GM19372 (cell line): ENCODE measurements around the gene IFNL1.
"Not testable (repeated sequence)": the region's sequence is repeated elsewhere in the genome, so short reads cannot be mapped to it uniquely, and the experiment has no call there.

ENCODE experiments used
- ATAC-seq: cut with Tn5 transposase; IDR thresholded peaks from one replicate; pipeline ENCODE4 v1.9.1; 2021; ENCODE audit warnings: mild to moderate bottlenecking, low read depth, moderate library complexity; ENCODE audit not compliant: unreplicated experiment

IFNL1 gene

DNA sequence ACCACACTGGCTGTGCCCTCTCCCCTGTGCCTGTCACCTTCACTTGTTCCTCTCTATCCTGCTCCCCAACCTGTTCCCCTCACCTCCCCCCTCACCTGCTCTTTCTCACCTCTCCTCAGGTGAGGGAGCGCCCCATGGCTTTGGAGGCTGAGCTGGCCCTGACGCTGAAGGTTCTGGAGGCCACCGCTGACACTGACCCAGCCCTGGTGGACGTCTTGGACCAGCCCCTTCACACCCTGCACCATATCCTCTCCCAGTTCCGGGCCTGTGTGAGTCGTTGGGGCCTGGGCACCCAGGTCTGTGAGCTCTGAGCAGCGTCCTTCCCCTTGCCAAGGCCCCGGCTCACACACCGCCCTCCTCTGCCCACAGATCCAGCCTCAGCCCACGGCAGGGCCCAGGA is 26.8 kb upstream of the IFNL1 start:
- not testable (repeated sequence) for ATAC-seq

DNA sequence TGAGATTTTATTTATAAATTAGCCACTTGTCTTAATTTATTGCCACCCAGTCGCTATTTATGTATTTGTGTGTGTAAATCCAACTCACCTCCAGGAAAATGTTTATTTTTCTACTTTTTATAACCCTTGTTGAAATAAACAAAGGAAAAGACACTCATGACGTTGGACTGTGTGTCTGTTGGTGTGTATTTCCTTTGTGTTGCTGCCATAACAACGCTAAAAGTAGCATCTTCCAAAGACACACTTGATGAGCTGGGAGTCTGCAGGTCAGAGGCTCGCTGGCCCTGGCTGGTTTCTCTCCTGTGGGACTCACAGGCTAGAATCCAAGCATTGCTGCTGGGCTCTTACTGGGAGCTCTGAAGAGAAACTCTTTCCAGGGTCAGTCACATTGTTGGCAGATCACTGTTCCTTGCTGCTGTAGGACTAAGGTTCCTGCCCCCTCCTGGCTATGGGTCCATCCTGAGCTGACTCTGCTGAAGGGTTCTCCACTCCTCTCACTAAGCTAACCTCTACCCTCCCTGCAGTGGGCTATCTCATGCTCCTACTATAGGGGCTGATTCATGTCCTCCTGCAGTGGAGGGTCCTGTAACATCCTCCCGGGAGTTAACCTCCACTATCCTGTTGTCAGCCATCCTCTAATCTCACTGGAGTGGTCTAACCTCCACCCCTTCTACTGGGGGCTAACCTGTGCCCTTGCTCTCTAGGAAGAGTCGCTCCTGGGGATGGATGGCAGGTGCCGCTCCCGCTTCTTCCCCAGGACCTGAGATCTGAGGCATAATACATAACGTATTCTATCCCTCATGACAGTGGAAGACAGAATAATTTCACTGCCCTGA is 26.0 kb upstream of the IFNL1 start:
- no peak for ATAC-seq

DNA sequence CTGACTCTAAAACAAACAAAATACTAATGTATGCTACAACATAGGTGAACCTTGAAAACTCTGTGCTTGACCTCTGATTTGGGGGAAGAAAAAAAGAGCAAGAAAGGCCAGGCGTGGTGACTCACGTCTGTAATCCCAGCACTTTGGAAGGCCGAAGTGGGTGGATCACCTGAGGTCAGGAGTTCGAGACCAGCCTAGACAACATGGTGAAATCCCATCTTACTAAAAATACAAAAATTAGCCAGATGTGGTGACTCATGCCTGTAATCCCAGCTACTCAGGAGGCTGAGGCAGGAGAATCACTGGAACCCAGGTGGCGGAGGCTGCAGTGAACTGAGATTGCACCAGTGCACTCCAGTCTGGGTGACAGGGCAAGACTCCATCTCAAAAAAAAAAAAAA is 22.3 kb upstream of the IFNL1 start:
- ATAC-seq = not testable (repeated sequence)

DNA sequence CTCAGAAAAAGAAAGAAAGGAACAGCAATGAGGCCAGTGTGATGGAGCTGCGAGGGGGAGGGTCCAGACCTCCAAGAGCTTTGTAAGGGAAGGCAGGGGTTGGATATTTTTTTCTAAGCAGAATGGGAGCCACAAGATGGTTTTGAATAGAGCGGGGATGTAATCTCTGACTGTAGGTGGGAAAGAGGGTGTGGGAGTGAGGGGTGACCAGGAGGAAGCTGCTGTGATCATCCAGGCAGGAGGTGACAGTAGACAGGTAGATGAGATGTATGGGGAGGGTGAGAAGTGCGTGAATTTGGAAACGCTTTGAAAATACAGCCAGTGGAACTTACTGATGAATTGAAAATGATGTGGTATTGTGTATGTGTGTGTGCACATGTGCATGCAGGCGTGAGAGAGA is 20.6 kb upstream of the IFNL1 start:
- ATAC-seq = no peak

DNA sequence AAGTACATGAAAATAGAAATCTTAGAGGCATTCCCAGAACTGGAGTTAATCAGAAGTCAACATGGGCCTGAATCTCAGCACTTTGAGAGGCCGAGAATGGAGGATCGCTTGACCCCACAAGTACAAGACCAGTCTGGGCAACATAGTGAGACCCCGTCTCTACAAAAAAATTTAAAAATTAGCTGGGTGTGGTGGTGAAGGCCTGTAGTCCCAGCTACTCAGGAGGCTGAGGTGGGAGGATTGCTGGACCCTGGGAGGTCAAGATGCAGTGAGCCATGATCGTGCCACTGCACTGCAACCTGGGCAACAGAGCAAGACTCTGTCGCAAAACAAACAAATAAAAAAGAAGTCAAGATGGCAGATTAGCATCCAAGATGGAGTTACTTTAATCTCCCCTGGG is 19.5 kb upstream of the IFNL1 start:
- no peak for ATAC-seq

DNA sequence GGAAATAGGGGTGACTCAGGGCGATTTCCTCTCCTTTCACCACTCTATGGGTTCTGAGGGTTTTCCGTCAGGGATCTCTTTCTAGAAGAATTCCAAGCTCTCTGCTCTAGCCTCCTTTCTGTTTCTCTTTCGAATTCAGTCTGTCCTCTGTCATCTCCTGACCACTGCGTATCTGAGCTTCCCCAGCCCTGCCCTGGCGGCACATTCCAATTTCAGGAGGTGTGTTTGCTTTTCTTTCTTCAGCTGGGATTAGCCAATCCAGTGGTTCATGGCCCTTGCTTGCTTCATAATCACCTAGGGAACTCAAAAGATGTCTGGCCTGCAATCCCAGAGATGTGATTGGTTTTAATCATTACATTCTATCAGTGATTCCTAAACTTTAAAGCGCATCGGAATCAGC is 18.6 kb upstream of the IFNL1 start:
- ATAC-seq = no peak

DNA sequence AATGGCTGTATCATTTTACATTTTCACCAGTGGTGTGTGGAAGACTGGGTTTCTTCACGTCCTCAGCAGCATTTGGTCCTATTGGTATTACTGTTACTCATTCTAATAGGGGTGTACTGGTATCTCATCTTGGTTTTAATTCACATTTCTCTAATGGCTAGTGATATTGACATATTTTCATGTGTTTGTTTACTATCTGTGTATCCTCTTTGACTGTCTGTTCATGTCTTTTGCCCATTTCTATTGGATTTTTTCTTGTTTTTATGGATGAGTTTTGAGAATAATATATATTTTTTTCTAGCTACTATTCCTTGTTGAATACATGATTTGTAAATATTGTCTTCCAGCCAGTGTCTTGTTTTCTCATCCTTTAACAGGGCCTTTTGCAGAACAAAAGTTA is 14.2 kb upstream of the IFNL1 start:
- ATAC-seq = no peak

DNA sequence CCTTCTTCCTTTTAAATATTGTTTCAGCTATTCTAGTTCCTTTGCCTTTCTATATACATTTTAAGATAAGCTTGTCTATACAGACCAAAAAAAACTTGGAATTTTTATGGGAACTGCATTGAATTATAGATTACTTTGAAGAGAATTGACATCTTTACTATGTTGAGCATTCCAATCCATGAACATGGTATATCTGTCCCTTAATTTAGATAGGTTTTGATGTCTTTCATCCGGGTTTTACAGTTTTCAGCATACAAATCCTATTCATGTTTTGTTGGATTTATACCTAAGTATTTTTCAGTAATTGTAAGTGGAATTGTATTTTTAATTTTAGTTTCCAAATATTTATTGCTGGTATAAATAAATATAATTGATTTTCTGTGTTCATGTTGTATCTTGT is 12.2 kb upstream of the IFNL1 start:
- no peak for ATAC-seq

- ATAC-seq = no peak
Observed at GRCh38 chr19:39293394-39293793, 2.8 kb upstream of the IFNL1 start.

GRCh38 chr19:39296906-39297305 is 699 bp downstream of the IFNL1 start:
- ATAC-seq = no peak

- ATAC-seq = no peak
Observed at GRCh38 chr19:39297931-39298634, 1.9 kb downstream of the IFNL1 start.

DNA sequence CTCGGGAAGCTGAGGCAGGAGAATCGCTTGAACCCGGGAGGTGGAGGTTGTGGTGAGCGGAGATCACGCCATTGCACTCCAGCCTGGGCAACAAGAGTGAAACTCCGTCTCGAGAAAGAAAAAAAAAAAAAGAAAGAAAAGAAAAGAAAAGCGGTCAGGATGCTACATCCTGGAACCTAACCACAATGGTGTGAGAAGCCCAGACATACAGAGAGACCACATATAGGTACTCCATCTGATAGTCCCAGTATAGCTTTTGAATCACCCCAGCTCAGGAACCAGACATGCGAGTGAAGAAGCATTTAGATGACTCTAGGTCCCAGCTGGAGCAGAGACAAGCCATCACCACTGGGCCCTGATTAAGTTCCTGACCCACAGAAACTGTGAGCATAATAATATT is 3.2 kb downstream of the IFNL1 start:
- ATAC-seq = no peak

DNA sequence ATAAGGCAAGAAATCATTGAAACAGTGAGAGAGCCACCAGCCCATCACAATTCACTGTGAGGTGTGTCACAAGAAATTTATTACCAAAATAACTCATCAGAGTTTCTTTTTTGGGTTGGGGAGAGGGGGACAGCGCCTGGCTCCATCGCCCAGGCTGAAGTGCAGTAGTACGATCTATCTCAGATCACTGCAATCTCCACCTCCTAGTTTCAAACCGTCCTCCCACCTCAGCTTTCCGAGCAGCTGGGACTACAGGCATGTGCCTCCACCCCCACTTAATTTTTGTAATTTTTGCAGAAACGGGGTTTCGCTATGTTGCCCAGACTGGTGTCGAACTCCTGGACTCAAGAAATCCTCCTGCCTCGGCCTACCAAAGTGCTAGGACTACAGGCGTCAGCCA is 3.6 kb downstream of the IFNL1 start:
- ATAC-seq = no peak

GRCh38 chr19:39301021-39301420 is 4.8 kb downstream of the IFNL1 start:
- ATAC-seq = no peak

- ATAC-seq = no peak
Observed at GRCh38 chr19:39301562-39301961, 5.4 kb downstream of the IFNL1 start.

DNA sequence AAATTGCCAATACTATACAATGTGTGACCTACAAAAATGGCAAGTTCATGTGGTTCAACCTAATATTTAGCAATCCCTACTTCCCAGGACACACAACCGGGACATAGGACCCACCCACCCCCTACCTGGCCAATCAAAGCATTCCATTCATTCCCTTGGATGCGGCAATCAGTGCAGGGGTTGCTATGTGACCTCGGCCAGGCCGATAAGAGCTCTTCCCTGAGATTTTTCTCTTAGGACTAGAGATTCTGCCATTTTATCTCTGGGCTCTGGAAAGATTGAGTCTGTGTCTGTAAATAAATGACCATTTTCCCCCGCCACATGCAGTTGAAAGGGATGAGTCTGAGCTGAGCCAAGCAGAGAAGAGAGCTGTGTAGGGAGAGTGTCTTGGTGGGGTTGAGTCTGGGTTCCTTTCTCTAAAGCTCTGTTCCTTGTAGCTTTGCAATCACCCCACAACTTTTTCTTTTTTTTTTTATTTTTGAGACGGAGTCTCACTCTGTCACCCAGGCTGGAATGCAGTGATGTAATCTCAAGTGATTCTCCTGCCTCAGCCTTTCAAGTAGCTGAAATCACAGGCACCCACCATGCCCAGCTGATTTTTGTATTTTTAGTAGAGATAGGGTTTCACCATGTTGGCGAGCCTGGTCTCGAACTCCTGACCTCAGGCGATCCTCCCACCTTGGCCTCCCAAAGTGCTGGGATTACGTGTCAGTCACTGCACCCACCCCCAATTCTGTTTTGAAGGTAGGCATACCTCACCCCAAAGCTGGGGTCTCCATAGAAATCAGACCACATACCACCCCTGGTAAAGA is 7.4 kb downstream of the IFNL1 start:
- ATAC-seq = no peak

DNA sequence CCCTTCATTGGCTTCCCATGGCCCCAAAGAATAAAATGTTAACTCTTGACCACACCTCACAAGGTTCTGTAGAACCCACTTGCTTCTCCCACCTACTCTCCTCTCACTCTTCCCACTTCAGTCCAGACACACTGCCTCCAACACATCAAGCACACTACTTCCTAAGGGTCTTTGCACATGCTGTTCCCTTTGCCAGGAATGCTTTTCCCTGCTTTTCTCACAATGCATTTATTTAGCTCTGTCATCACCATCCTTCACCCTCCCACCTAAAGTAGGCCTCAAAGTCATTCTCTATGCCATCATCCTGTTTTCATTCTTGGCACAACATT is 7.9 kb downstream of the IFNL1 start:
- no peak for ATAC-seq

- no peak for ATAC-seq
Observed at GRCh38 chr19:39304701-39305571, 8.7 kb downstream of the IFNL1 start.

DNA sequence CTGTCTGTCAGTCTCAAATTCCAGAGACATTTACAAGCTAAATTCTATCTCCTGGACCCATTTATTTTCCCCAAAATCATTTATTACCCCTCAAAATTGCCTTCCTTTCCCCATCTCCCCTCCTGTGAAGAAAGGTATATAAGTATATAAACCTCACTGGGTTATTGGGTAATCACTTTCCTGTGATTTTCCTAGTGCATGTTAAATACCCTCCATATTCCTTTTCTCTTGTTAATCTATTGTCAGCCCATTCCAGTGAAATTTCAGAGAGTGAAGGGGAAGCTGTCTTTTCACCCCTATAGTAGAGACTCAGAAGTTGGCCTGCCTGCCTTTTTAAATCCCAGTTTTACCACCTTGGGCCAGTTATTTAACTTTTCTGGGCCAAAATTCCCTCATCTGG is 9.9 kb downstream of the IFNL1 start:
- no peak for ATAC-seq

- ATAC-seq = no peak
Observed at GRCh38 chr19:39307046-39307821, 11.0 kb downstream of the IFNL1 start.
